Upper lobe of right lung (tissue), 1 donor: Measurements from ENCODE around the gene EIF3I. TPM values are rescaled to one million over a fixed set of nuclear protein-coding genes. Genes with fewer than 3 reads are reported as not detected.

Experiments
- ATAC-seq: fragments of 200-7000 bp; cut with Tn5 transposase; one replicate; pipeline ENCODE4 v1.9.1; 2020; ENCODE audit warnings: mild to moderate bottlenecking, moderate library complexity
- DNase-seq: peaks from one replicate; pipeline ENCODE4 v3.0.0-alpha.2; 2020
- H3K27ac ChIP-seq: fragments of 200-600 bp; one replicate; pipeline ENCODE4 v1.8.0; 2022
- H3K27me3 ChIP-seq: fragments of 200-600 bp; one replicate; pipeline ENCODE4 v1.8.0; 2022; ENCODE audit warnings: mild to moderate bottlenecking
- H3K36me3 ChIP-seq: fragments of 200-600 bp; one replicate; pipeline ENCODE4 v1.8.0; 2022
- H3K4me1 ChIP-seq: fragments of 200-600 bp; one replicate; pipeline ENCODE4 v1.8.0; 2022
- H3K4me3 ChIP-seq: fragments of 200-600 bp; one replicate; pipeline ENCODE4 v1.8.0; 2022; ENCODE audit warnings: mild to moderate bottlenecking
- H3K9me3 ChIP-seq: fragments of 200-600 bp; one replicate; pipeline ENCODE4 v1.8.0; 2022
- CTCF ChIP-seq: fragments of 200-600 bp; IDR thresholded peaks from one replicate; pipeline ENCODE4 v1.8.0; 2022; ENCODE audit warnings: antibody characterized with exemption
- intact Hi-C: fragments of 100-400 bp; cut with DNase I; formaldehyde crosslinking; loops from one replicate; pipeline ENCODE4 v1.11.0; 2022
- total RNA-seq: library from RNA; stranded (reverse); fragmentation: NEBNext Ultra II Directional; extraction: Animal tissue kit (Norgen Biotek cat#: 25700); gene quantifications from one replicate; pipeline ENCODE4 v1.2.1, GENCODE V29; 2021
- donor health status: DM: no; HTN: yes; CAD: no; lungs with severe emphysema.

Gene EIF3I
- total RNA-seq, 1 donor from 2014 or later = 116 TPM

DNA sequence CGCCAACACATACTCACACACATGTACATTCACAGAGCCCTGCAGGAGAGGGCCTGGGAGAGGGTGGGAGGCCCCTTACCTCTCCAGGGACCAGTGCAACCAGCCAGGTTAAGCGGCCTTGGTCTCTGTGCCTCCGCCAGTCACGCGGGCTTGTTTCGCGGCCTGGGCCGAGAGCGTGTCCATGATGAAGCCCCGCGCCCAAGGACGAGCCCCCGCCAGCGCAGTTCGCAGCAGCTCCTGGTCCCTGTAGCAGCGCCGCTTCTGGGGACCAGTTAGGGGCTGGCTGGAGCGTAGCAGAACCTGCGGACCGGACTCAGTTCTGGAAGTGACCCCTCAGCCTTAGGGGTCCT lies 17.6 kb downstream of the EIF3I start:
- DNase-seq = no peak
- TF ChIP-seq CTCF = no peak
- Histone ChIP-seq H3K27ac (no peak overlapping the region), H3K27me3 (no peaks in the 10 kb centered on the region), H3K4me3 (peak overlapping the region; percentile 79), H3K36me3 (no peaks in the 10 kb centered on the region), H3K4me1 (peaks cover 17% of the 10 kb centered on the region), H3K9me3 (no peaks in the 10 kb centered on the region)
- ATAC-seq = peak; percentile 2
- intact Hi-C loops = loop anchor here (10.0 kb wide), 1 partner anchor 55 kb away; the partner anchor contains the start of gene HDAC1

- Histone ChIP-seq H3K27me3 (no peaks in the 10 kb centered on the region), H3K27ac (peak overlapping the region; percentile 79), H3K4me3 (peak overlapping the region; percentile 79), H3K9me3 (no peaks in the 10 kb centered on the region), H3K4me1 (peaks cover 17% of the 10 kb centered on the region), H3K36me3 (no peaks in the 10 kb centered on the region)
- intact Hi-C loops = loop anchor here (10.0 kb wide), 1 partner anchor 54 kb away; the partner anchor contains the start of gene HDAC1
- ATAC-seq (peak; percentile 80), DNase-seq (peak; percentile 83)
- peak; percentile 38 for TF ChIP-seq CTCF
Measured at GRCh38 chr1:32240140-32240951, 18.1 kb downstream of the EIF3I start.

DNA sequence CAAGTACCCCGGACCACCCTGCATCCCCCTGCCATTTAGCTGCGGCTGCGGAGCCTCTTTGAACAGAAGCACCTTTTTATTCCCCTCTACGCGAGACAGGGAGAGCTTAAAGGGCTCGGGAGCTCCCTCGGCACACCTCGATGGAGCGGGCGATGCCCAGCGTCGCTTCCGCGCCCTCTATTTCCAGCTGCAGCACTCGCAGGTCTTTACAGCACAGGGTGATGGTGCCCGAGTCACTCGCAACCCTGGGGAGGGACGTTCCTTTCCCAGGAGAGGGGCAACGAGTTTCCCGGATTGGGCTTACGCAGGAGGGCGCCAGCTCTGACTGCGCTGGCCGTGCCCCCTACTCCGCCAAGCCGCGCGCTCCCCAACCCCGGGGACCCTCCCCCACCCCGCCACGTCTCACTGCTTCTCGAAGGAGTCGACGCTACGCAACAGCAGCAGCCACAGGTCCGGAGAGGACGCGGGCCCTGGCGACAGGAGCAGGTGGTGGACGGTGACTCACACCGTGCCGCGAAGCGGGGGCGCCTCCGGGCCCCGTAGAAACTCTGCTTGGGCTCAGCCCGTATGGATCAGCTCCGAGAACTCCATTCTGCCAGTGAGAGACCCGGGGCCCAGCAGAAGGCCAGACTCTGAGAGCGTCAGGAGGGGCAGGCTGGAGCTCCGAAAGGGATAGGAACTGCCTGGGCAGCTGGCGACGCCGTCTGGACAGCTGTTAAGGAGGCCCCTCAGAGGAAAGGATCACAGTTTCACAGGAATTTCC lies 19.0 kb downstream of the EIF3I start:
- no peaks in the 10 kb centered on the region for H3K27me3 ChIP-seq
- H3K36me3 ChIP-seq = no peaks in the 10 kb centered on the region
- H3K27ac ChIP-seq = peak overlapping the region; percentile 79
- no peaks in the 10 kb centered on the region for H3K9me3 ChIP-seq
- DNase-seq (peak; percentile 81), ATAC-seq (peak; percentile 70)
- intact Hi-C loops = loop anchor here (10.0 kb wide), 1 partner anchor 54 kb away; the partner anchor contains the start of gene HDAC1
- TF ChIP-seq CTCF = no peak
- H3K4me3 ChIP-seq = peak overlapping the region; percentile 79
- H3K4me1 ChIP-seq = peaks cover 26% of the 10 kb centered on the region

DNA sequence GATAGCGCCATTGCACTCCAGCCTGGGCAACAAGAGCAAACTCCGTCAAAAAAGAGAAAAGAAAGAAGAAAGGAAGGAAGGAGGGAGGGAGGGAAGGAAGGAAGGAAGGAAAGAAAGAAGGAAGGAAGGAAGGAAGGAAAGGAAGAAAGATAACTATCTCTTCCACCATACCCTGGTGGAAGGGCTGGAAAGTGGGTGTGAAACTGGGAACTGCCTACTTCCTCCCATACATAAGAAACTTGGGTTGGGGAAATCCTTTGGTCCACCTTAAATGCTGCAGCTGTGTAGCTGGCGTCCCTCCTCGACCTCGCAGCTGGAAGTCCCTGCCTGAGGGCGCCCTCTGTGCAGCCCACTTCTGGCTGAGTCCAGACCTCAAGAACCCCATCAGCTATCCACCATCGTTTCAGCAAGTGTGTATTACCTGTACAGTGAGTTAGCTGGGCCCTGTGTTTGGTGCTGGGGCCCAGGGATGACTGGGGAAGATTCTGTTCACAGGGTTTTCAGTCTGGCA lies 20.2 kb downstream of the EIF3I start:
- peak overlapping the region; percentile 1 for H3K27ac ChIP-seq
- no peaks in the 10 kb centered on the region for H3K36me3 ChIP-seq
- peaks cover 30% of the 10 kb centered on the region for H3K4me1 ChIP-seq
- intact Hi-C loops = loop anchor here (10.0 kb wide), 1 partner anchor 52 kb away; the partner anchor contains the start of gene HDAC1
- ATAC-seq = peak; percentile 9
- DNase-seq = no peak
- no peaks in the 10 kb centered on the region for H3K9me3 ChIP-seq
- H3K4me3 ChIP-seq = peak overlapping the region; percentile 12
- H3K27me3 ChIP-seq = no peaks in the 10 kb centered on the region
- TF ChIP-seq CTCF = no peak

GRCh38 chr1:32246888-32247273 lies 24.7 kb downstream of the EIF3I start, which contains the start of gene FAM167B:
FAM167B (plus strand) TSS chr1:32247222; CDS start chr1:32247422, 200 bp downstream.
- peak; percentile 51 for ATAC-seq
- intact Hi-C loops = loop anchor here (10.0 kb wide), 1 partner anchor 48 kb away; the partner anchor contains the start of gene HDAC1
- TF ChIP-seq CTCF = no peak
- no peaks in the 10 kb centered on the region for H3K36me3 ChIP-seq
- H3K4me1 ChIP-seq = peaks cover 48% of the 10 kb centered on the region
- peak within 1 kb of the TSS; percentile 41 for H3K4me3 ChIP-seq
- H3K9me3 ChIP-seq = no peaks in the 10 kb centered on the region
- no peaks in the 10 kb centered on the region for H3K27me3 ChIP-seq
- H3K27ac ChIP-seq = peak within 1 kb of the TSS; percentile 75
- no peak for DNase-seq
